Liver (tissue), 9 donors: ENCODE measurements around the gene KIRREL3. TPM values are rescaled to one million over a fixed set of nuclear protein-coding genes. Genes with fewer than 3 reads are reported as not detected.

Experiments used
- DNase-seq: peaks from one replicate; pipeline ENCODE4 v3.0.0-alpha.2; 2017; ENCODE audit warnings: low spot score
- H3K27ac ChIP-seq, 2 donors: one replicate each; pipeline ENCODE4 v1.7.0; 2013; ENCODE audit warnings: inconsistent platforms in 2 of 2, low read length in 2 of 2, control low read depth in 1 of 2, low read depth in 1 of 2, mild to moderate bottlenecking in 1 of 2
- H3K27me3 ChIP-seq, 4 donors: one replicate each; pipeline versions ENCODE4 v1.6.1 to v1.7.0; 2013; ENCODE audit warnings: low read length in 3 of 4, inconsistent platforms in 1 of 4, mild to moderate bottlenecking in 1 of 4, moderate library complexity in 1 of 4; ENCODE audit not compliant: control insufficient read depth in 4 of 4, insufficient read depth in 4 of 4
- H3K36me3 ChIP-seq, 4 donors: one replicate each; pipeline versions ENCODE4 v1.6.1 to v1.7.0; 2013; ENCODE audit warnings: low read length in 3 of 4, mild to moderate bottlenecking in 3 of 4, low read depth in 1 of 4, moderate library complexity in 1 of 4; ENCODE audit not compliant: control insufficient read depth in 4 of 4, insufficient read depth in 3 of 4
- H3K4me1 ChIP-seq, 4 donors: one replicate each; pipeline versions ENCODE4 v1.6.1 to v1.7.0; 2013; ENCODE audit warnings: low read length in 3 of 4, mild to moderate bottlenecking in 3 of 4, moderate library complexity in 1 of 4; ENCODE audit not compliant: control insufficient read depth in 4 of 4, insufficient read depth in 4 of 4
- H3K4me3 ChIP-seq, 3 donors: one replicate each; pipeline versions ENCODE4 v1.6.1 to v1.7.0; 2013; ENCODE audit warnings: low read length in 3 of 3, control low read depth in 1 of 3, low read depth in 1 of 3, mild to moderate bottlenecking in 1 of 3
- H3K9ac ChIP-seq, 2 donors: one replicate each; pipeline ENCODE4 v1.7.0; 2013; ENCODE audit warnings: low read length in 2 of 2, mild to moderate bottlenecking in 2 of 2, moderate library complexity in 2 of 2, control low read depth in 1 of 2, low read depth in 1 of 2
- H3K9me3 ChIP-seq, 4 donors: one replicate each; pipeline versions ENCODE4 v1.6.1 to v1.7.0; 2013; ENCODE audit warnings: low read length in 3 of 4; ENCODE audit not compliant: control insufficient read depth in 4 of 4
- ATF3 ChIP-seq: IDR thresholded peaks from 2 replicates; pipeline ENCODE4 v1.6.1; 2016; ENCODE audit warnings: antibody characterized with exemption
- EGR1 ChIP-seq, 2 donors: IDR thresholded peaks; 2 replicates each; pipeline ENCODE4 v1.6.1; 2016 to 2018; ENCODE audit warnings: antibody characterized with exemption in 2 of 2, low read depth in 2 of 2
- FOXA1 ChIP-seq: IDR thresholded peaks from 2 replicates; pipeline ENCODE4 v1.6.1; 2016; ENCODE audit warnings: antibody characterized with exemption
- HNF4A ChIP-seq, 2 donors: conservative IDR thresholded peaks; 2 replicates each; pipeline ENCODE4 v1.6.1; 2016; ENCODE audit warnings: antibody characterized with exemption in 2 of 2, mild to moderate bottlenecking in 2 of 2
- HNF4G ChIP-seq: IDR thresholded peaks from 2 replicates; pipeline ENCODE4 v1.6.1; 2016; ENCODE audit warnings: antibody characterized with exemption
- JUND ChIP-seq, 2 donors: IDR thresholded peaks; 2 replicates each; pipeline ENCODE4 v1.6.1; 2016; ENCODE audit warnings: antibody characterized with exemption in 2 of 2
- MAX ChIP-seq: IDR thresholded peaks from 2 replicates; pipeline ENCODE4 v1.6.1; 2016; ENCODE audit warnings: antibody characterized with exemption
- NR2F2 ChIP-seq: IDR thresholded peaks from 2 replicates; pipeline ENCODE4 v1.6.1; 2016; ENCODE audit warnings: antibody characterized with exemption
- RAD21 ChIP-seq, 2 donors: IDR thresholded peaks; 2 replicates each; pipeline ENCODE4 v1.6.1; 2016; ENCODE audit warnings: antibody characterized with exemption in 2 of 2, mild to moderate bottlenecking in 2 of 2
- TAF1 ChIP-seq: conservative IDR thresholded peaks from 2 replicates; pipeline ENCODE4 v1.6.1; 2016; ENCODE audit warnings: antibody characterized with exemption, mild to moderate bottlenecking
- ZBTB33 ChIP-seq: IDR thresholded peaks from 2 replicates; pipeline ENCODE4 v1.6.1; 2016; ENCODE audit warnings: antibody characterized with exemption
- WGBS: extraction: QIAGEN DNeasy Blood & Tissue Kit; methylation state at CpG from one replicate; pipeline ENCODE4 v1.1.7; 2013; 5-methylcytosine and 5-hydroxymethylcytosine counted together
- polyA plus RNA-seq, 2 donors: library from polyadenylated mRNA; stranded (reverse) in 1 of 2; unstranded in 1 of 2; fragments of 200-250 nt in 1 of 2; fragments of >200 nt in 1 of 2; fragmentation: Nextera tagmentation in 1 of 2; extraction: Ambion mirVana in 1 of 2; gene quantifications; one replicate each; pipeline versions ENCODE4 v1.2.1 to v1.2.3, GENCODE V29; 2013 to 2015
- total RNA-seq, 2 donors: library from RNA; depleted of rRNA; stranded (reverse); fragments of >200 nt; gene quantifications; one replicate each; pipeline ENCODE4 v1.2.3, GENCODE V29; 2014
- donor health status: healthy.
- donor health status: healthy.
- donor health status: healthy.
- donor health status: healthy.
- donor health status: healthy.

The KIRREL3 gene
- total and polyA plus RNA-seq, 4 donors, result 0.03 to 0.29 (median 0.08) TPM; not detected in 1

GRCh38 chr11:126436209-126436755 lies 564.3 kb downstream of the KIRREL3 start:
- Histone ChIP-seq H3K9me3 (no peaks in the 10 kb centered on the region), H3K27me3 (peaks cover 0 to 3% (median 0%) of the 10 kb centered on the region in 4 donors), H3K9ac (no peak overlapping the region), H3K27ac (no peak overlapping the region), H3K4me3 (no peak overlapping the region), H3K4me1 (peaks cover 2 to 9% (median 5%) of the 10 kb centered on the region in 4 donors), H3K36me3 (no peaks in the 10 kb centered on the region)
- TF ChIP-seq NR2F2 (no peak), HNF4G (no peak), TAF1 (no peak), MAX (no peak), JUND (IDR thresholded peaks at IDR 0.05) (no peak)
- DNase-seq, result no peak
- 96% methylated on average over 7 of the region's 7 CpGs for WGBS

GRCh38 chr11:126434950-126435335 lies 565.6 kb downstream of the KIRREL3 start:
- H3K27ac ChIP-seq, result no peak overlapping the region
- TF ChIP-seq ATF3, result no peak
- no peak for TF ChIP-seq EGR1 (IDR thresholded peaks at IDR 0.05; ENCODE audit: low read depth in 2 of 2)
- TF ChIP-seq ZBTB33, result no peak
- no peak for TF ChIP-seq FOXA1
- no peak for TF ChIP-seq TAF1
- TF ChIP-seq RAD21 (IDR thresholded peaks at IDR 0.05), result no peak
- no peak for TF ChIP-seq HNF4A (conservative IDR thresholded peaks at IDR 0.05)
- H3K4me1 ChIP-seq, result peaks cover 0 to 3% (median 2%) of the 10 kb centered on the region in 4 donors
- H3K36me3 ChIP-seq, result no peaks in the 10 kb centered on the region
- no peaks in the 10 kb centered on the region for H3K27me3 ChIP-seq
- H3K4me3 ChIP-seq, result no peak overlapping the region
- H3K9ac ChIP-seq, result no peak overlapping the region
- no peak for DNase-seq
- WGBS, result 87% methylated on average over 12 of the region's 12 CpGs
- no peaks in the 10 kb centered on the region for H3K9me3 ChIP-seq

- H3K27me3 ChIP-seq, result no peaks in the 10 kb centered on the region
- H3K36me3 ChIP-seq, result no peaks in the 10 kb centered on the region
- no peaks in the 10 kb centered on the region for H3K9me3 ChIP-seq
- H3K4me3 ChIP-seq, result no peak overlapping the region
- TF ChIP-seq HNF4A (conservative IDR thresholded peaks at IDR 0.05), result no peak
- no peak overlapping the region for H3K9ac ChIP-seq
- 81% methylated on average over 16 of the region's 16 CpGs for WGBS
- no peak overlapping the region for H3K27ac ChIP-seq
- no peak for DNase-seq
- H3K4me1 ChIP-seq, result peaks cover 0 to 3% (median 2%) of the 10 kb centered on the region in 4 donors
Observed at GRCh38 chr11:126433989-126434949, 566.3 kb downstream of the KIRREL3 start.
